H1 (cell line): ENCODE measurements around the gene TNF. TPM values are rescaled to one million over a fixed set of nuclear protein-coding genes. Genes with fewer than 3 reads are reported as not detected.
A peak's percentile ranks its signal among the peaks of the same experiment; 100 is the strongest.

ENCODE experiments used
- CTCF ChIA-PET: fragments of 300-600 bp; sonication (Branson Sonifier 250); formaldehyde crosslinking; loops from one replicate; lab custom pipeline; 2021; ENCODE audit not compliant: partially characterized antibody; lab: Charles Lee
- POLR2A ChIA-PET: fragments of 300-600 bp; sonication (Branson Sonifier 250); formaldehyde crosslinking; loops from one replicate; lab custom pipeline; 2021; ENCODE audit warnings: inconsistent platforms; ENCODE audit not compliant: partially characterized antibody; lab: Charles Lee
- DNase-seq, 2 experiments: peaks; one replicate each; pipeline versions ENCODE4 v3.0.0 to v3.0.0-alpha.2; 2010 to 2022; ENCODE audit warnings: low spot score in 2 of 2, low read depth in 1 of 2, mixed read lengths in 1 of 2
- FAIRE-seq: peaks from 2 replicates; lab custom pipeline; 2011; peaks lifted over from hg19 to GRCh38; lab: Jason Lieb, UNC
- H2AFZ ChIP-seq: 2 replicates; pipeline ENCODE4 v1.8.1; 2012; ENCODE audit warnings: low read length, inconsistent platforms
- H2AK5ac ChIP-seq: 2 replicates; pipeline ENCODE4 v1.6.1; 2013; ENCODE audit warnings: low read depth, low read length
- H2BK120ac ChIP-seq: replicated peaks from 2 replicates; pipeline ENCODE3; 2013; ENCODE audit warnings: low read depth, low read length, inconsistent platforms
- H2BK12ac ChIP-seq: 2 replicates; pipeline ENCODE4 v1.6.1; 2013; ENCODE audit warnings: low read depth, low read length
- H2BK15ac ChIP-seq: 2 replicates; pipeline ENCODE4 v1.6.1; 2013; ENCODE audit warnings: low read length
- H2BK20ac ChIP-seq: 2 replicates; pipeline ENCODE4 v1.6.1; 2013; ENCODE audit warnings: low read length
- H2BK5ac ChIP-seq: 2 replicates; pipeline ENCODE4 v1.6.1; 2013; ENCODE audit warnings: low read depth, low read length
- H3K14ac ChIP-seq: 2 replicates; pipeline ENCODE4 v1.6.1; 2013; ENCODE audit warnings: inconsistent platforms; ENCODE audit not compliant: insufficient read length
- H3K18ac ChIP-seq: 2 replicates; pipeline ENCODE4 v1.6.1; 2013; ENCODE audit warnings: low read length; ENCODE audit errors: extremely low read depth
- H3K23ac ChIP-seq: 2 replicates; pipeline ENCODE4 v1.6.1; 2013; ENCODE audit warnings: inconsistent platforms; ENCODE audit not compliant: insufficient read length
- H3K23me2 ChIP-seq: 2 replicates; pipeline ENCODE4 v1.6.1; 2013; ENCODE audit warnings: low read depth, low read length
- H3K27ac ChIP-seq: 2 replicates; pipeline ENCODE4 v1.6.1; 2011; ENCODE audit warnings: low read depth, low read length, inconsistent platforms
- H3K27me3 ChIP-seq, 4 experiments: replicated peaks in 1 of 4; 1 replicate in 1 of 4; 2 replicates in 3 of 4; pipeline versions ENCODE4 v1.6.1 to v1.8.1; 2011 to 2013; ENCODE audit warnings: low read length in 3 of 4, mild to moderate bottlenecking in 3 of 4, inconsistent platforms in 2 of 4, mixed read lengths in 2 of 4, moderate library complexity in 1 of 4; ENCODE audit not compliant: control insufficient read depth in 3 of 4, insufficient read depth in 3 of 4; ENCODE audit errors: extremely low read depth in 1 of 4
- H3K36me3 ChIP-seq, 4 experiments: 2 replicates each; pipeline versions ENCODE4 v1.6.1 to v1.8.1; 2011 to 2013; ENCODE audit warnings: mild to moderate bottlenecking in 4 of 4, low read length in 3 of 4, moderate library complexity in 2 of 4, control low read depth in 1 of 4, inconsistent platforms in 1 of 4; ENCODE audit not compliant: insufficient read depth in 4 of 4, control insufficient read depth in 2 of 4
- H3K4ac ChIP-seq: replicated peaks from 2 replicates; pipeline ENCODE3; 2013; ENCODE audit warnings: low read length, low read depth, mixed read lengths, inconsistent platforms; ENCODE audit not compliant: insufficient read length
- H3K4me1 ChIP-seq, 4 experiments: replicated peaks in 1 of 4; 1 replicate in 1 of 4; 2 replicates in 3 of 4; pipeline versions ENCODE4 v1.6.1 to v1.8.1; 2011 to 2013; ENCODE audit warnings: low read length in 3 of 4, inconsistent platforms in 2 of 4, mixed read lengths in 1 of 4; ENCODE audit not compliant: insufficient read depth in 4 of 4, control insufficient read depth in 3 of 4
- H3K4me2 ChIP-seq, 2 experiments: 2 replicates each; pipeline versions ENCODE4 v1.6.1 to v1.8.1; 2011 to 2013; ENCODE audit warnings: low read depth in 2 of 2, low read length in 2 of 2, control low read depth in 1 of 2, inconsistent platforms in 1 of 2, mild to moderate bottlenecking in 1 of 2; ENCODE audit not compliant: insufficient read depth in 1 of 2
- H3K4me3 ChIP-seq, 4 experiments: fragments of 200-600, 300-600 bp in 1 of 4; sonication (generic), shearing (Covaris generic), sonication (Bioruptor Twin) in 1 of 4; 2 replicates each; pipeline versions ENCODE4 v1.5.1 to v1.8.1; 2011 to 2016; ENCODE audit warnings: low read length in 4 of 4, low read depth in 3 of 4, control low read depth in 2 of 4, inconsistent platforms in 2 of 4, mild to moderate bottlenecking in 2 of 4, mixed read lengths in 1 of 4, moderate library complexity in 1 of 4; ENCODE audit not compliant: insufficient read depth in 2 of 4; ENCODE audit errors: extremely low read depth in 1 of 4
- H3K56ac ChIP-seq: replicated peaks from 2 replicates; pipeline ENCODE3; 2013; ENCODE audit warnings: low read depth, mild to moderate bottlenecking, mixed read lengths, low read length, inconsistent platforms; ENCODE audit not compliant: insufficient read length
- H3K79me1 ChIP-seq: 2 replicates; pipeline ENCODE4 v1.6.1; 2013; ENCODE audit warnings: low read depth, low read length, control low read depth
- H3K79me2 ChIP-seq, 2 experiments: 2 replicates each; pipeline versions ENCODE4 v1.6.1 to v1.8.1; 2012 to 2013; ENCODE audit warnings: low read length in 2 of 2, mild to moderate bottlenecking in 2 of 2, inconsistent platforms in 1 of 2; ENCODE audit not compliant: insufficient read depth in 2 of 2, control insufficient read depth in 1 of 2
- H3K9ac ChIP-seq, 4 experiments: replicated peaks in 1 of 4; 1 replicate in 1 of 4; 2 replicates in 3 of 4; pipeline versions ENCODE4 v1.6.1 to v1.8.1; 2011 to 2013; ENCODE audit warnings: low read depth in 3 of 4, low read length in 3 of 4, control low read depth in 2 of 4, mild to moderate bottlenecking in 2 of 4, moderate library complexity in 2 of 4, inconsistent platforms in 1 of 4; ENCODE audit errors: extremely low read depth in 1 of 4
- H3K9me3 ChIP-seq, 2 experiments: 2 replicates each; pipeline versions ENCODE4 v1.6.1 to v1.8.1; 2012 to 2013; ENCODE audit warnings: mild to moderate bottlenecking in 2 of 2, moderate library complexity in 2 of 2, control low read depth in 1 of 2, inconsistent platforms in 1 of 2, low read depth in 1 of 2, low read length in 1 of 2, mixed read lengths in 1 of 2; ENCODE audit not compliant: insufficient read depth in 2 of 2
- H4K20me1 ChIP-seq, 2 experiments: replicated peaks in 1 of 2; 2 replicates each; pipeline versions ENCODE3 to v1.8.1; 2011 to 2013; ENCODE audit warnings: inconsistent platforms in 2 of 2, low read length in 2 of 2, mild to moderate bottlenecking in 1 of 2; ENCODE audit not compliant: insufficient read depth in 2 of 2, control insufficient read depth in 1 of 2
- H4K5ac ChIP-seq: 2 replicates; pipeline ENCODE4 v1.6.1; 2013; ENCODE audit warnings: low read length, low read depth, mixed read lengths, inconsistent platforms; ENCODE audit not compliant: insufficient read length
- H4K8ac ChIP-seq: 2 replicates; pipeline ENCODE4 v1.8.0; 2013; ENCODE audit warnings: mild to moderate bottlenecking, moderate library complexity, low read length, inconsistent platforms; ENCODE audit not compliant: insufficient read depth; ENCODE audit errors: extremely low read depth
- H4K91ac ChIP-seq: replicated peaks from 2 replicates; pipeline ENCODE3; 2013; ENCODE audit warnings: low read length, mixed read lengths, inconsistent platforms; ENCODE audit not compliant: insufficient read length
- ASH2L ChIP-seq: fragments of 200-600, 300-600 bp; sonication (generic); IDR thresholded peaks from one replicate; pipeline ENCODE4 v1.7.1; 2017; ENCODE audit warnings: low read length
- CEBPB ChIP-seq: IDR thresholded peaks from 2 replicates; pipeline ENCODE4 v1.6.1; 2012; ENCODE audit warnings: low read depth, low read length
- CREB1 ChIP-seq: IDR thresholded peaks from 2 replicates; pipeline ENCODE4 v1.6.1; 2012; ENCODE audit warnings: inconsistent platforms
- HDAC6 ChIP-seq: IDR thresholded peaks from one replicate; pipeline ENCODE4 v1.7.1; 2012; ENCODE audit warnings: low read depth, mild to moderate bottlenecking, inconsistent platforms, low read length, moderate library complexity
- JUND ChIP-seq: IDR thresholded peaks from 2 replicates; pipeline ENCODE4 v1.6.1; 2011; ENCODE audit warnings: mild to moderate bottlenecking, improper control_type of control experiment, low read length
- POU5F1 ChIP-seq: IDR thresholded peaks from 2 replicates; pipeline ENCODE4 v1.6.1; 2011; ENCODE audit warnings: low read depth, mild to moderate bottlenecking, low read length, moderate library complexity
- RBBP5 ChIP-seq: IDR thresholded peaks from 2 replicates; pipeline ENCODE4 v1.7.1; 2012; ENCODE audit warnings: low read depth, mild to moderate bottlenecking, inconsistent platforms, low read length, moderate library complexity, borderline replicate concordance
- TCF12 ChIP-seq: IDR thresholded peaks from 2 replicates; pipeline ENCODE4 v1.6.1; 2011; ENCODE audit warnings: low read depth, mild to moderate bottlenecking, low read length
- WGBS, 2 experiments: shearing (Covaris generic) in 1 of 2; methylation state at CpG; one replicate each; pipeline versions ENCODE4 v1.1.6 to v1.1.7; 2013 to 2015; ENCODE audit warnings: low lambda C conversion rate in 2 of 2, mixed read lengths in 2 of 2, inconsistent platforms in 1 of 2, low coverage in 1 of 2, missing lambda C conversion rate in 1 of 2; ENCODE audit not compliant: insufficient replicate concordance in 2 of 2, insufficient coverage in 1 of 2, insufficient read length in 1 of 2; ENCODE audit errors: extremely low coverage in 1 of 2, missing lambda C conversion rate in 1 of 2; 5-methylcytosine and 5-hydroxymethylcytosine counted together
- polyA plus RNA-seq, 7 experiments: library from polyadenylated mRNA; depleted of rRNA in 3 of 7; stranded (reverse) in 5 of 7; unstranded in 2 of 7; fragments of >200 nt in 5 of 7; fragments of 200-250 nt in 2 of 7; gene quantifications; 1 replicate in 5 of 7; 2 replicates in 1 of 7; 4 replicates in 1 of 7; pipeline versions ENCODE4 v1.2.1 to v1.2.3, GENCODE V29; 2011 to 2013; ENCODE audit warnings: missing spikeins in 2 of 7, mixed read lengths in 2 of 7
- total RNA-seq: library from RNA; stranded (reverse); fragmentation: NEBNext Ultra II Directional; extraction: Animal tissue kit (Norgen Biotek cat#: 25700); gene quantifications from 2 replicates; pipeline ENCODE4 v1.2.1, GENCODE V29; 2021

The TNF gene
- total and polyA plus RNA-seq, 2 of the 8 experiments (the other 6 are each of a cell fraction or from before 2014, with no cell fraction given) = not detected

DNA sequence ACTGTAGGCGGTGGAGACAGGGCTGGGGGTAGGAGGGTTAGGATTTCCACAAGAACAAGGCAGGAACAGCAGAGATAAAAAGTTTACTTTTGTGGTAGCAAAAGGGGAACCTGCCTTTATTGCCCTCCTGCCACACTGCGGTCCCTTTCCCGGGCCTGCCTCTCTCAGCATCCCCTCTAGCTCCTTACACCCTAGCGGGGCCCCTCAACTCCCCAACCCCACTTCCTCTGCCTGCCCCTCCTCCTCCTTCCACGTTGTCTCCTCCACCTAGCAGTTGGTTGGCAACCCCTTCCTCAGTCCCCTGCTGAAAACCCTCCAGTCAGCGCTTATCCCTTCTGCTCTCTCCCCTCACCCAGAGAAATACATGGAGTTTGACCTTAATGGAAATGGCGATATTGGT, 40.4 kb downstream of the TNF start:
- ChIA-PET CTCF (interaction anchor here (0.7 to 4.5 kb wide), 7 partner anchors 9 to 119 kb away, joined by 3 to 45 read pairs (median 7); partner anchors contain the start of gene ATP6V1G2), POLR2A (interaction anchor here (0.5 to 34.9 kb wide), 8 partner anchors 17 to 283 kb away, joined by 3 to 883 read pairs (median 4); partner anchors contain the start of genes APOM, ATP6V1G2, BAG6 and C6orf47)
- no peak overlapping the region for H3K56ac ChIP-seq
- 66% methylated on average over 7 of the region's 7 CpGs; no CpG with 5 or more reads in 1 of the 2 experiments for WGBS, 2 experiments
- H3K4ac ChIP-seq = no peak overlapping the region
- H2BK15ac ChIP-seq = peak overlapping the region; percentile 36; the same call in 1 of the 2 replicates
- no peak overlapping the region for H3K18ac ChIP-seq
- H3K79me2 ChIP-seq = no peaks in the 10 kb centered on the region
- H4K20me1 ChIP-seq = no peaks in the 10 kb centered on the region
- peak overlapping the region; percentile 71; the same call in 1 of the 2 replicates for H2BK12ac ChIP-seq
- H3K27me3 ChIP-seq = no peaks in the 10 kb centered on the region
- H4K91ac ChIP-seq = no peak overlapping the region
- 0 out of 2 replicates have a peak overlapping the region, but pooled peaks have one; percentile 58 for H4K8ac ChIP-seq
- FAIRE-seq (no peak), DNase-seq (no peak)
- H2BK5ac ChIP-seq = peak overlapping the region; percentile 66; the same call in 1 of the 2 replicates
- no peaks in the 10 kb centered on the region for H3K9me3 ChIP-seq
- H3K9ac ChIP-seq = no peak overlapping the region
- H3K4me2 ChIP-seq = peak overlapping the region in 1 of 2 experiments; percentile 24; a peak in 1 of 4 replicates
- H3K79me1 ChIP-seq = no peaks in the 10 kb centered on the region
- H3K4me1 ChIP-seq = peaks cover 2 to 12% (median 6%) of the 10 kb centered on the region in 4 experiments; a peak in 6 of 7 replicates
- no peaks in the 10 kb centered on the region for H3K36me3 ChIP-seq
- peak overlapping the region; percentile 17 for H2AFZ ChIP-seq
- TF ChIP-seq TCF12 (no peak), HDAC6 (no peak), CREB1 (no peak), JUND (no peak), ASH2L (peak; percentile 22), POU5F1 (no peak), CEBPB (no peak), RBBP5 (no peak)
- no peak overlapping the region for H3K14ac ChIP-seq
- no peak overlapping the region for H3K23ac ChIP-seq
- no peak overlapping the region for H3K27ac ChIP-seq
- H2BK20ac ChIP-seq = no peak overlapping the region
- peaks cover 4% of the 10 kb centered on the region; the same call in 1 of the 2 replicates for H3K23me2 ChIP-seq
- no peak overlapping the region for H2BK120ac ChIP-seq
- peak overlapping the region; percentile 32; the same call in 1 of the 2 replicates for H2AK5ac ChIP-seq
- no peak overlapping the region; a peak in 2 of 8 replicates for H3K4me3 ChIP-seq
- H4K5ac ChIP-seq = no peak overlapping the region
